ENCODE data around the gene ARHGEF7. TPM values are rescaled to one million over a fixed set of nuclear protein-coding genes. Genes with fewer than 3 reads are reported as not detected.

Gene ARHGEF7
- total RNA-seq, 1 donor, result 52.2 TPM

DNA sequence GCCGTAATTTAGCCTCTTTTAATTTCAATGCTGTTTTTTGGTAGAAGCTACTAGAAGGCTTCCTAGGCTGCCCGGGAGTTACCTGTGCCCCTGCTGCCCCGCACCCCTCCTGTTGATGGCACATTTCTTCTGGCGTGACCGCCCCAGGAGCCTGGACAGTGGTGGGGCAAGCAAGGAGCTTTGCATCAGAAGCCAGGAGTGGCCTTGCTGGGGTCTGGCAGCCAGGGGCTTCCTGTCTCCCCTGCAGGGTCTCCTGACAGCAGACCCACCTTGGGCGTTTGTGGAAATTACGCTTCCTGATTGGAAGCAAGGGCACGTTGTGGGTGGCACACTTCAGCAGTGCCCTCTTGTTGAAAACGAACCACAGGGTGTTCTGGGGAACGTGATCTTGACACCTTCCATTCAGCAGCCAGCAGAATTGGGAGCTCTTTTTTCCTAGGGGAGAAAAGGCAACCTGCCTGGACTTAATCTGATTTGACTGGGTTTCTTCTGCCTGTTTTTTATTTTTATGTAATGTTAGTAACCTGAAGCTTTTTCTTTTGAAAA lies 115.3 kb downstream of the ARHGEF7 start:
- DNase-seq (ENCODE audit: low read depth), result no peak
- no peak for TF ChIP-seq CTCF (IDR thresholded peaks at IDR 0.05; ENCODE audit: insufficient read depth, low read depth, low read length)
- no peak overlapping the region for H3K4me3 ChIP-seq (ENCODE audit: low read depth, low read length)

DNA sequence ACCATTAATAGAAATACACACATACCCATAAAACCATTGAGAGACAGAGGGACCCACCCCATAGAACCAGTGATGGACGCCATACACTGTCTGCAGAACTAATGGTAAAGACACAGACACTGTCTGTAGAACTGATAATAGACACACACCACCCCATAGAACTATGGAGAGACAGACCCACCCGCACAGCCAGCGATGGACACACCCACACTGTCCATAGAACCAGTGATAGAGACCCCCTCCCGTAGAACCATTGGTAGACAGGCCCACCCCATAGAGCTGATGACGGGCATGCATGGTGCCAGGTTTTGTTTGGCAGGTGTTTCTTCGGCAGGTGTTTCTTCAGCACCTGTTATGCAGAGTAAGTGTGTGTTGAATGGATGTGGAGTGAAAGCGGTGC lies 117.1 kb downstream of the ARHGEF7 start:
- H3K4me3 ChIP-seq (ENCODE audit: low read depth, low read length), result no peak overlapping the region
- TF ChIP-seq CTCF (IDR thresholded peaks at IDR 0.05; ENCODE audit: insufficient read depth, low read depth, low read length), result no peak
- no peak for DNase-seq (ENCODE audit: low read depth)

- H3K4me3 ChIP-seq (ENCODE audit: low read depth, low read length), result no peak overlapping the region
- no peak for DNase-seq (ENCODE audit: low read depth)
- TF ChIP-seq CTCF (IDR thresholded peaks at IDR 0.05; ENCODE audit: insufficient read depth, low read depth, low read length), result no peak
Measured at GRCh38 chr13:111233080-111233479, 118.0 kb downstream of the ARHGEF7 start.

DNA sequence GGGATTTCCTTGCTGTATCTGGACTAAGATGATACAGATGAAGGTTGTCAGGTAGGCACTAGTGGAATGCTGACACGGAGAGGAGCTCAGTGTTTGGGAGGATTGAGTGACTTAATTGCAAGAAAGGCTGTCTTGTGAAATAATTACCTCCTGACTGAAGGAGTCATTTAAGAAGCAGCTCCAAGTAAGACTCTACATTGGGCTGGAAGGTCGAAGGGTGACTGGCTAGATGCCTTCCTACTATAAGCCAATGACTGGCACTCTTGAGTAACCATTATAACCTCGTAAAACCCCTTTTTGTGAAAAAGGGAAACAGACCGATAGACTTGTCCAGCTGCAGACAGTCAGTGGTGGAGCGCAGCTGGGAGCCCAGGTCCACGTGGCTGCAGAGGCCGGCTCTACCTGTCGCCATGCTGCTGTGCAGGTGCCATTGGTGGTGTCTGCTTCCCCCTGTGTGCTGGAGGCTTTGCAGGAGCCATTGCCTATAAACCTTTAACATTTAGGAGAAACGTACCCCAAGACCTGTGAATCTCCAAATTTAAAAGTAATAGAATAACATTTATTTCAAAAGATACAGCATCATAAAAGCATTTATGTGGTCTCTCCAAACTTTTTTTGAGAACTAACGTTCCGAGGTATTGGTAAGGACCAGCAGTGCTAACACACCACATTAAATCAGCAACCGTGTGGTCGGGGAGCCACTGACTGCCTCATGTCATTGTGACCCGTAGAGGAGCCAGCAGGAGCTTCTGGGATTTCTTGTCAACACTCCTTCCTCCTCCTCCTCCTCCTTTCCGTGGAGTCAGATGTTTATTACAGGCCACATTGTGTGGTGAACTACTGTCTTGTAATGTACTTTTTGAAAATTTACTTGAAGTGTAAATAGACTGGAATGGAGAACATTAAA lies 124.9 kb downstream of the ARHGEF7 start:
- no peak for TF ChIP-seq CTCF (IDR thresholded peaks at IDR 0.05; ENCODE audit: insufficient read depth, low read depth, low read length)
- H3K4me3 ChIP-seq (ENCODE audit: low read depth, low read length), result no peak overlapping the region
- peak; percentile 33 for DNase-seq (ENCODE audit: low read depth)

DNA sequence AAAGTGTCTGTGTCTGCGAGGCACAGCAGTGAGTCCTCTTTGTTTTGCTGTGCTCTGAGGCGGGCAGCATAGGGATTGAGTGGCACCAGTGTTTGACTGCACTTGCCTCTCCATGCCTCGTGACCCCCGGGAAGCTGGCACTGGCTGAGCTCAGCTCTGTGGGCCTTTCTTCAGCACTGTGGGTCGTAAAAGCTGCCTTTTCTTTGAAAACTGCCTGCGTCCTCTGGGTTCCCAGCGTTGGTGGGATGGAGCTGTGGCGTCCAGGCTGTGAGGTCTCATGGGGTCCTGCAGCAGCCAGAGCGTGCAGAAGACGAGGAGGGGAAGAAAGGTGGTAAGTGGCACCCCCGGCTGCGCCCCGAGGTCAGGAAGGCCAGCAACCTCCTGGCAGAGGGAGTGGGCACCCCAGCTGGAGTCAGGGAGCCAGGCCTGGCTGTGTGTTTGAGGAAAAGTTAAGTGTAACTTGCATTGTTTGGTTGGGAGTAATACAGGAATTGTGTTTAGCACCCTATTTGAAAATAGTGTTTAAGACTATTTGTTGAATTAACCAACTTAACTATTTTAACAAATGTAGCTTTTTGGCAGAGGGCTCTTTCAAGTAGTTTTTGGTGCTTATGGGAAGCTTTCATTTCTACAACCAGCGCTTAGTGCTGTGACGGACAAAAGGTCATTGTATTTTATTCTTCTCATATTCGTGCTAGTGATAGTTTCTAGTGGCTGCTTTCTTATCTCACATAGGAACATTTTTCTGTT lies 126.1 kb downstream of the ARHGEF7 start:
- no peak for DNase-seq (ENCODE audit: low read depth)
- no peak overlapping the region for H3K4me3 ChIP-seq (ENCODE audit: low read depth, low read length)
- no peak for TF ChIP-seq CTCF (IDR thresholded peaks at IDR 0.05; ENCODE audit: insufficient read depth, low read depth, low read length)

- H3K4me3 ChIP-seq (ENCODE audit: low read depth, low read length), result no peak overlapping the region
- no peak for TF ChIP-seq CTCF (IDR thresholded peaks at IDR 0.05; ENCODE audit: insufficient read depth, low read depth, low read length)
- DNase-seq (ENCODE audit: low read depth), result no peak
Measured at GRCh38 chr13:111241862-111242261, 126.8 kb downstream of the ARHGEF7 start.
